Activated CD4-positive, alpha-beta T cell treated with anti-CD3 and anti-CD28 coated beads, Interleukin-2, amount 10 ng/mL, durations not matched to agents 7 days and 5 days (primary cell): ENCODE results near the gene B9D1. TPM values are rescaled to one million over a fixed set of nuclear protein-coding genes. Genes with fewer than 3 reads are reported as not detected.

ENCODE experiments used
- CTCF ChIA-PET: fragments of 350-600 bp; sonication (Branson Sonifier 250); formaldehyde crosslinking; loops from one replicate; lab custom pipeline; 2021; ENCODE audit warnings: antibody characterized with exemption; lab: Charles Lee
- POLR2A ChIA-PET: fragments of 350-600 bp; sonication (Branson Sonifier 250); formaldehyde crosslinking; loops from one replicate; lab custom pipeline; 2021; ENCODE audit warnings: antibody characterized with exemption; lab: Charles Lee
- DNase-seq: peaks from one replicate; pipeline ENCODE4 v3.0.0-alpha.2; 2020
- H3K27ac Mint-ChIP-seq: one replicate; pipeline ENCODE4 v1.8.0; 2021; ENCODE audit warnings: mild to moderate bottlenecking, moderate library complexity, mixed read lengths
- H3K27me3 Mint-ChIP-seq: one replicate; pipeline ENCODE4 v1.8.0; 2021; ENCODE audit warnings: mixed read lengths
- H3K36me3 Mint-ChIP-seq: one replicate; pipeline ENCODE4 v1.8.0; 2021; ENCODE audit warnings: low read depth, mixed read lengths
- H3K4me1 Mint-ChIP-seq: one replicate; pipeline ENCODE4 v1.8.0; 2021; ENCODE audit warnings: mixed read lengths
- H3K4me3 Mint-ChIP-seq: one replicate; pipeline ENCODE4 v1.8.0; 2021; ENCODE audit warnings: mild to moderate bottlenecking, moderate library complexity, mixed read lengths
- H3K9me3 Mint-ChIP-seq: one replicate; pipeline ENCODE4 v1.8.0; 2021; ENCODE audit warnings: mixed read lengths
- total RNA-seq, 2 experiments: library from RNA; stranded (reverse); gene quantifications; one replicate each; pipeline ENCODE4 v1.2.3, GENCODE V29; 2021

The B9D1 gene
- total RNA-seq, 2 experiments from 2014 or later, result 1.3 to 1.6 TPM

DNA sequence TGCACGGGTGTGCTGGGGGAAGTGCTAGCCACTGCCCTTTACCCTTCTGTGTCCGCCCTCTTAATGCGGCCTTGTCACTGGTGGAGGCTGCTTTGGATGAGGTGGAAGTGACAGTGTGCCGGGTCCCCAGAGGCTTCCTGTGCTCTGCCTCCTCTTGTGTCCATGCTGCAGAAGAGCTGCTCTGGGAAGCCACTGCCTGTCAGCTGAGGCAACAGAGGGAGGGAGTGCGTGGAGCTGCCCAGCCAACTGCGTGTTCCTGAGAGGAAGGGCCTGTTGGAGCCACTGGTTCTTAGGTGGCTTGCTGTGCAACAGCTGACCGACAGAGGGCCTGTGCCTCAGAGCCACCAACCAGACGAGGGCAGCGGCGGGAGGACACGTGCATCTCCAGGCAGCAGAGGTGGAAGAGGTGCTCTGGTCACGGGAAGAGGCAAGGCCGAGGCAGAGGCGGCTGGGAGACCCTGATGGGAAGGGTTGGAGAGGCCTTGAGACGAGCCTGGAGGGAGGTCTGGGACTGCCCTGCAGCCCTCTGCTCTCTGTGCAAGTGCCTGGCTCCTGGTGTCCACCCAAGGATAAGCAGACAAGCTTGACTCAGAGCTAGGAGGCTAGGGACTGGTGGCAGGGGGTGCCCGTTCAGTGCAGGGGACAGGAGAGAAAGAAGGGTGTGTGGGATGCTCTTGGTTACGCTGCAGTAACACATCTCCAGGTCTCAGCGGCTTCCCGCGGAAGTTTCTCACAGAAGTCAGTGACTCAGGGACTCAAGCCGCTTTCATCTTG is 25.4 kb downstream of the B9D1 start:
- ChIA-PET POLR2A (no interaction called here), CTCF (interaction anchor here (1.1 to 1.6 kb wide), 4 partner anchors 15 to 79 kb away, joined by 3 to 9 read pairs (median 4); partner anchors contain the start of genes B9D1 and MAPK7)
- no peaks in the 10 kb centered on the region for H3K36me3 Mint-ChIP-seq
- no peak overlapping the region for H3K27ac Mint-ChIP-seq
- H3K27me3 Mint-ChIP-seq, result peaks cover 10% of the 10 kb centered on the region
- H3K9me3 Mint-ChIP-seq, result no peaks in the 10 kb centered on the region
- H3K4me3 Mint-ChIP-seq, result no peak overlapping the region
- H3K4me1 Mint-ChIP-seq, result no peaks in the 10 kb centered on the region
- DNase-seq, result no peak

- DNase-seq, result no peak
- CTCF ChIA-PET, result interaction anchor here (1.2 kb wide), 1 partner anchor 26 kb away, joined by 4 read pairs; the partner anchor contains the start of gene B9D1
- H3K4me3 Mint-ChIP-seq, result no peak overlapping the region
- H3K4me1 Mint-ChIP-seq, result no peaks in the 10 kb centered on the region
- no peak overlapping the region for H3K27ac Mint-ChIP-seq
- no peaks in the 10 kb centered on the region for H3K9me3 Mint-ChIP-seq
- no peaks in the 10 kb centered on the region for H3K36me3 Mint-ChIP-seq
- POLR2A ChIA-PET, result no interaction called here
- peaks cover 9% of the 10 kb centered on the region for H3K27me3 Mint-ChIP-seq
Measured at GRCh38 chr17:19335951-19336631, 26.4 kb downstream of the B9D1 start.

DNA sequence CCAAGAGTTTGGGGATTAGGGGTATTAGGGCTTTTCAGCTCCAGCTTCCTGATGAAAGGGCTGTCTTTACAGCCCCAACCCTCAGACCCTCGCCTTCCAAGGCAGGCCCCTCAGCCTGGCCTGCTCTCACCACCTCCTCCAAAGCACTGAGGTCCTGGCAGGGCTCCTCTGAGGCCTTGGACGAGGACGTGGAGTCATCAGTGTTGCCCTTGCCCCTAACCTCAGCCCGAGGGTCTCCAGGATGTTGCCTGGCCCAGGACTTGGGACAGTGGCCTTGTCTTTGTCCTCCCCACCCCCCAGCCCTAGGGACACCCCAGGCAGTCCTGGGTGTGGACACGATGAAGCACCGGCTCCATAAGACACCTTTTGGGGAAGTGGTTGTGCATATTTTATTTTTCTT is 28.2 kb downstream of the B9D1 start:
- ChIA-PET CTCF (interaction anchor here (1.5 kb wide), 1 partner anchor 12 kb away, joined by 4 read pairs; no protein-coding TSS in a partner anchor), POLR2A (no interaction called here)
- no peaks in the 10 kb centered on the region for H3K4me1 Mint-ChIP-seq
- no peak overlapping the region for H3K4me3 Mint-ChIP-seq
- no peaks in the 10 kb centered on the region for H3K36me3 Mint-ChIP-seq
- no peak overlapping the region for H3K27ac Mint-ChIP-seq
- peaks cover 5% of the 10 kb centered on the region for H3K27me3 Mint-ChIP-seq
- no peak for DNase-seq
- no peaks in the 10 kb centered on the region for H3K9me3 Mint-ChIP-seq

DNA sequence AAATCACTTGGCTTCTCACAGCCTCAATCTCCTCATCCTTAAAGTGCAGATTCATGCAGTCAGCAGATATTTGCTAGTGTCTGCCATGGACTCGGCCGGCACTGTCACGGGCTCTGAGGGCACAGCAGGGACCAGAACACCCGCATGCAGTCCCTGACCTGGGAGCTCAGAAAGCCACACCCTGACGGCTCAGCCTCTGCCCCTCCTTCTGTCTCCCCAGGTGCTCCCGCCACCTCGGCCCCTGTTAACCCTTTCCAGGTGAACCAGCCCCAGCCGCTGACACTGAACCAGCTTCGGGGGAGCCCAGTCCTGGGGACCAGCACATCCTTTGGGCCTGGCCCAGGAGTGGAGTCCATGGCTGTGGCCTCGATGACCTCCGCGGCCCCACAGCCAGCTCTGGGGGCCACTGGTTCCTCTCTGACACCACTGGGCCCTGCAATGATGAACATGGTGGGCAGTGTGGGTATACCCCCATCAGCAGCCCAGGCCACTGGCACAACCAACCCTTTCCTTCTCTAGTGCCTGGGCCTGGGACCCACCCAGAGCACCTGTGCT is 28.7 kb downstream of the B9D1 start:
- peaks cover 3% of the 10 kb centered on the region for H3K27me3 Mint-ChIP-seq
- H3K36me3 Mint-ChIP-seq, result no peaks in the 10 kb centered on the region
- ChIA-PET POLR2A (no interaction called here), CTCF (interaction anchor here (1.5 kb wide), 1 partner anchor 12 kb away, joined by 4 read pairs; no protein-coding TSS in a partner anchor)
- no peaks in the 10 kb centered on the region for H3K9me3 Mint-ChIP-seq
- no peaks in the 10 kb centered on the region for H3K4me1 Mint-ChIP-seq
- DNase-seq, result no peak
- H3K27ac Mint-ChIP-seq, result no peak overlapping the region
- H3K4me3 Mint-ChIP-seq, result no peak overlapping the region

GRCh38 chr17:19333132-19333440 is 29.4 kb downstream of the B9D1 start:
- no peak for DNase-seq
- Mint-ChIP-seq H3K27me3 (peaks cover 3% of the 10 kb centered on the region), H3K36me3 (no peaks in the 10 kb centered on the region), H3K4me3 (no peak overlapping the region), H3K4me1 (no peaks in the 10 kb centered on the region), H3K9me3 (no peaks in the 10 kb centered on the region), H3K27ac (no peak overlapping the region)
- ChIA-PET POLR2A (no interaction called here), CTCF (no interaction called here)

DNA sequence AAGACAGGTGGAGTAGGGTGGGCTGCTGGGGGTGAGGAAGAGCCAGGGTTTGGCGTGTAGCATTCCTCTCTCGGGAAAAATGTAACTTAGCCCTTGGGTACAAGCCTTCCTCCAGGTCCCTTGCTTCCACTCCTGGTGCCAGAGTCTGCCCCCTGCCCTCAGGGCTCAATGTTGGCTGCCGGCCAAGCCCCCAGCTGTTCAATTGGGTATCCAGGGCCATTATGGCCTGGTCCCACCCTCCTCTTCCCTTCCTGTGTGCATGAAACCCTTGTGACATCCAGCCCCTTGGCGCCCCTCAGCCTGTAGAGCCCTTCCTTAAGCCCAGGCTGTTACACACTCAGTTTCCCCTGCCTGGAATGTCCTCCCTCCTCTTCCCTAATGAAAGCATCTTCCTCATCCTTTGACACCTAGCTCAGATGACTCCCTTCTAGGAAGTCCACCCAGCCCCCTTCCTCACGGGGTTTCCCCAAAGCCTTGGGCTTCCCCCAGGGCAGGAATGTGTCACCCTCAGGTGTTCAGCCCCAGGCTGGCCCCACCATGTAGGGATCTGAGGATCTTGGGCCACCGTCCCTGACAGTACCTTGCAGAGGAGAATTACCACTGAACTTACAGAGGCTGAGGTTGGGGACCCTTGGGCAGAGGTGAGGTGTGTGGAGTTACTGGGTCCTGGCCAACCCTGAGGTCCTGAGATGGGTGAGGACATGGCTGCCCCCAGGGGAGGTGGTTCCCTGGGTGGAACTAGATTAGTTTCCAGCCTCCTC is 30.0 kb downstream of the B9D1 start:
- H3K4me1 Mint-ChIP-seq, result no peaks in the 10 kb centered on the region
- POLR2A ChIA-PET, result no interaction called here
- no peak overlapping the region for H3K4me3 Mint-ChIP-seq
- CTCF ChIA-PET, result interaction anchor here (0.6 kb wide), 1 partner anchor 414 kb away, joined by 3 read pairs; no protein-coding TSS in a partner anchor
- H3K9me3 Mint-ChIP-seq, result no peaks in the 10 kb centered on the region
- H3K27me3 Mint-ChIP-seq, result peaks cover 3% of the 10 kb centered on the region
- H3K36me3 Mint-ChIP-seq, result no peaks in the 10 kb centered on the region
- DNase-seq, result no peak
- H3K27ac Mint-ChIP-seq, result no peak overlapping the region

DNA sequence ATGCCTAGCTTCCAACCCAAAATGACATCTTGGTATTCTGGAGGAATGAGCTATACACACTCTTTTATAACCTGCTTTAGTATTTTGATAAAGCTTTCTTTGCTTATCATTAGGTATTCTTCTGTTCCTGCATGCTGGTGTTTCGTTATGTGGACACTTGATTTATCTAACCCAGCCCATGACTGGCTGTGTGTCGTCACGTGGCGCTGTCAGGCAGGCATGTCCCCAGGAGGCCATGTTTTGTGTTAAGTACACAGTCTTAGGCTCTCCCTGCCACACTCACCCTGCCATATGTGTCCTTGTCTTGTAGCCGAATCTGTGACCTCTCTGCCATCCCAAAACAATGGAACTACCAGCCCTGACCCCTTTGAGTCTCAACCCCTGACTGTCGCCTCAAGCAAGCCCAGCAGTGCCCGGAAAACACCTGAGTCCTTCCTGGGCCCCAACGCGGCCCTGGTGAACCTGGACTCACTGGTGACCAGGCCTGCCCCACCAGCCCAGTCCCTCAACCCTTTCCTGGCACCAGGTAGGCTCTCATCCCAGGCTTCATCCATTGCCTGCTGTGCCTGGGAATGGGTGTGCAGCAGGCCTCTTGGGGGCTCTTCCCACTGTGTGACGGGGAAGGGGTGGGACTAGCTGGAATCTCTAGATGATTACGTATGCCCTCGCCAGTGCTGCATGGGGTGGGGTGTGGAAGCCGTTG is 30.8 kb downstream of the B9D1 start:
- CTCF ChIA-PET, result interaction anchor here (0.7 kb wide), 1 partner anchor 29 kb away, joined by 3 read pairs; no protein-coding TSS in a partner anchor
- H3K4me1 Mint-ChIP-seq, result no peaks in the 10 kb centered on the region
- no peaks in the 10 kb centered on the region for H3K36me3 Mint-ChIP-seq
- DNase-seq, result no peak
- POLR2A ChIA-PET, result no interaction called here
- H3K4me3 Mint-ChIP-seq, result no peak overlapping the region
- H3K27ac Mint-ChIP-seq, result no peak overlapping the region
- peaks cover 5% of the 10 kb centered on the region for H3K27me3 Mint-ChIP-seq
- H3K9me3 Mint-ChIP-seq, result no peaks in the 10 kb centered on the region

DNA sequence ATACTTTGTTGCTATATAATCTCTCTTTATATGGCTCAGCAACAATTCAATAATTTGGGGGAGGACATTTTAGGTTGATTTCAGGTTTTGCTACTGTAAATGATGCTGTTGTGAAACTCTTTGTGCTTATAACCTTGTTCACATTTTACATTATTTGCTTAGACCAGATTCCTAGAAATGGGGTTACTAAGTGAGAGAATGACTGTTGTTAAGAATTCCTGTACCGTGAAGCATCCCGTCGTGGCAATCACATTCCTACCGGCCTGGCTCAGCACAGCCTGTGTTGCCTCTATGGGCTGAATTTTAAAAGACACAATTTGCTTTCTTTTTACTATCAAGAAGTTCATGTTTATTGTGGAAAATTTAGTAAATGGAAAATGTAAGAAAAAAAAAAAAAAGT is 31.4 kb downstream of the B9D1 start:
- no peaks in the 10 kb centered on the region for H3K4me1 Mint-ChIP-seq
- ChIA-PET POLR2A (no interaction called here), CTCF (interaction anchor here (0.7 kb wide), 1 partner anchor 30 kb away, joined by 3 read pairs; no protein-coding TSS in a partner anchor)
- no peak for DNase-seq
- no peak overlapping the region for H3K4me3 Mint-ChIP-seq
- H3K27ac Mint-ChIP-seq, result no peak overlapping the region
- H3K36me3 Mint-ChIP-seq, result no peaks in the 10 kb centered on the region
- H3K9me3 Mint-ChIP-seq, result no peaks in the 10 kb centered on the region
- H3K27me3 Mint-ChIP-seq, result peaks cover 8% of the 10 kb centered on the region

DNA sequence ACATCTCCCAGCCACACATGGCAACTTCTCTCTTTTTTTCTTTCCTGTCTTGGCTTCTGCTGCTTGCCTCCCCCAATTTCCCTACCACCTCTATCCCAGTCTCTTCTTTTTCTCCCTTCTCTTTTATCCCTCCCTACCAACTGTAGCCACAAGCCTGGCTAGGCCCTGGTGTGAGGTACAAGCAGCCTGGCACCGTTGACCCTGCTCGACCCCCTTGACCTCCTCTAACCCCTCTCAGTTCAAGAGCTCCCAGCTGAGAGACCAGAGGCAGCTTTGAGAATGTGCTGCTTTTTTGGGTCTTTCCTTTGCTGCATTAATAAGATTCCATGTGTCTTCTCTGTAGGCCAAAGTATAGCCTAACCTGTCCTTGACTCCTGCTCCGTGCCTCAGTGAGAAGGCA is 32.3 kb downstream of the B9D1 start:
- no peak overlapping the region for H3K27ac Mint-ChIP-seq
- ChIA-PET POLR2A (no interaction called here), CTCF (interaction anchor here (0.6 kb wide), 1 partner anchor 163 kb away, joined by 3 read pairs; no protein-coding TSS in a partner anchor)
- no peaks in the 10 kb centered on the region for H3K36me3 Mint-ChIP-seq
- no peak for DNase-seq
- peaks cover 13% of the 10 kb centered on the region for H3K27me3 Mint-ChIP-seq
- no peak overlapping the region for H3K4me3 Mint-ChIP-seq
- peaks cover under 1% of the 10 kb centered on the region for H3K9me3 Mint-ChIP-seq
- H3K4me1 Mint-ChIP-seq, result no peaks in the 10 kb centered on the region

DNA sequence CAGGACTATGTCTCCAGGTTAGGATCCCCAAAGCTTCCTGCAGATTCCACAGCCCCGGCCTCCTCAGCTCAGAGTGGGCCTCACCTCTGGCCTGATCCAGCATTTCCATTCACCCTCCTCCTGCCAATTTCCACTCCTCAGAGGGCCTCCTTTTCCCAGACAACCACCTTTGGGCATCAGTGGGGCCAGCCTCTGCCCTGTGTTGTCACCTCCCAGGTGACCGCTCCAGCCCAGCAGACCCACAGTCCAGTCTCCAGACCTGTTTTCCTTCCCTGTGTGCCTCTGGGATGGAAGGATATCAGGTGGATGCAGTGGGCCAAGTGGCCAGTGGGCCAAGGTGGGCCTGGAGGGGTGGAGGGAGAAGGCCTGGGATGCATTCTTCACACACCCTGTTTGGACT is 32.7 kb downstream of the B9D1 start:
- Mint-ChIP-seq H3K36me3 (no peaks in the 10 kb centered on the region), H3K4me1 (no peaks in the 10 kb centered on the region), H3K4me3 (no peak overlapping the region), H3K9me3 (peaks cover 4% of the 10 kb centered on the region), H3K27ac (no peak overlapping the region), H3K27me3 (peaks cover 17% of the 10 kb centered on the region)
- ChIA-PET POLR2A (no interaction called here), CTCF (interaction anchor here (0.6 kb wide), 1 partner anchor 164 kb away, joined by 3 read pairs; no protein-coding TSS in a partner anchor)
- DNase-seq, result no peak

DNA sequence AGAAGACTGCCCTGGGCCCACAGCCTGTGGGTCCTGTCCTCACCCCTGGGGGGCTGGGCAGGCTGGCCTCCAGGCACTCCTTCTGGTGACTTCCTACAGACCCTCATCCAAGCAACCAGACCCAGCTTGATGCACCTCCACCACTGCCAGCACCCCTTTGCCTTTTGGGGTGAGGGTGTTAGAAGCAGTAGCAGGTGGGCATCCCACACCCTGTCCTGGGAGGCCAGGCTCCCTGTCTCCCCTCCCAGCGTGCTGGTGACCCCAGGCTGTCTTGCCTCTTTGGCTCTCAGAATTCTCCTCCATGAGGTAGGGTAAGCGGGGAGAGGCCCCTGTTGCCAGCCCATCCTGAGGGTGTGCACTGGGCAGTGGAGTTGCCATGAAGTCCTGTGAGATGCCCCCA is 33.4 kb downstream of the B9D1 start:
- Mint-ChIP-seq H3K4me1 (no peaks in the 10 kb centered on the region), H3K36me3 (no peaks in the 10 kb centered on the region), H3K27me3 (peaks cover 17% of the 10 kb centered on the region), H3K27ac (no peak overlapping the region), H3K4me3 (no peak overlapping the region), H3K9me3 (peaks cover 6% of the 10 kb centered on the region)
- POLR2A ChIA-PET, result no interaction called here
- DNase-seq, result no peak
- CTCF ChIA-PET, result no interaction called here
